GM18508 (cell line): ENCODE measurements around the gene OGN.

Experiments
- ATAC-seq: cut with Tn5 transposase; IDR thresholded peaks from one replicate; pipeline ENCODE4 v1.9.1; 2021; ENCODE audit warnings: moderate number of reproducible peaks; ENCODE audit not compliant: insufficient read depth, unreplicated experiment

Gene OGN

GRCh38 chr9:92353051-92353450, 51.3 kb downstream of the OGN start:
- ATAC-seq, result no peak

GRCh38 chr9:92350740-92351133, 53.6 kb downstream of the OGN start:
- no peak for ATAC-seq

GRCh38 chr9:92349771-92350739, 54.3 kb downstream of the OGN start:
- ATAC-seq, result no peak

GRCh38 chr9:92345582-92345981, 58.8 kb downstream of the OGN start:
- ATAC-seq, result no peak

GRCh38 chr9:92342825-92343488, 61.4 kb downstream of the OGN start:
- ATAC-seq, result no peak

GRCh38 chr9:92341578-92341977, 62.8 kb downstream of the OGN start:
- ATAC-seq, result no peak

- no peak for ATAC-seq
These were observed 71.1 kb downstream of the OGN start for GRCh38 chr9:92333282-92333634.
